Activated CD4-positive, alpha-beta T cell treated with anti-CD3 and anti-CD28 coated beads for 1 hour (primary cell): ENCODE data around the gene CTSD.

Experiments
- DNase-seq: peaks from one replicate; pipeline ENCODE4 v3.0.0-alpha.2; 2020

CTSD gene

DNA sequence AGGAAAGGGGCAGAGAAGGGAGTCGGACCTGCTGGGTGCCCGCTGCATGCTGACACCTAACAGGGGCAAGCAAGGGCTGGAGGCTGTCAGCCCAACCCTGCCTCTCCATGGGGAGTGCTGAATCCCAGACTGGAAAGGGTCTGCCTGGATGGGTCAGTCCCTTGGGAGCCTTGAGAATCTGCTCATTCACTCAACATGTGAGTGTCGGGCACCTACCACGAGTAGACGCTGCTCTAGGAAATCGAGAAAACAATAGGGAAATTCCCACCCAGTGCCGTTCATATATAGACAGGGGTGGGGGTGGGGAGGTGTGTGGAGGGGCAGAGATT lies 4.4 kb upstream of the CTSD start:
- DNase-seq: no peak

GRCh38 chr11:1767399-1768140 lies 3.8 kb upstream of the CTSD start:
- no peak for DNase-seq

DNA sequence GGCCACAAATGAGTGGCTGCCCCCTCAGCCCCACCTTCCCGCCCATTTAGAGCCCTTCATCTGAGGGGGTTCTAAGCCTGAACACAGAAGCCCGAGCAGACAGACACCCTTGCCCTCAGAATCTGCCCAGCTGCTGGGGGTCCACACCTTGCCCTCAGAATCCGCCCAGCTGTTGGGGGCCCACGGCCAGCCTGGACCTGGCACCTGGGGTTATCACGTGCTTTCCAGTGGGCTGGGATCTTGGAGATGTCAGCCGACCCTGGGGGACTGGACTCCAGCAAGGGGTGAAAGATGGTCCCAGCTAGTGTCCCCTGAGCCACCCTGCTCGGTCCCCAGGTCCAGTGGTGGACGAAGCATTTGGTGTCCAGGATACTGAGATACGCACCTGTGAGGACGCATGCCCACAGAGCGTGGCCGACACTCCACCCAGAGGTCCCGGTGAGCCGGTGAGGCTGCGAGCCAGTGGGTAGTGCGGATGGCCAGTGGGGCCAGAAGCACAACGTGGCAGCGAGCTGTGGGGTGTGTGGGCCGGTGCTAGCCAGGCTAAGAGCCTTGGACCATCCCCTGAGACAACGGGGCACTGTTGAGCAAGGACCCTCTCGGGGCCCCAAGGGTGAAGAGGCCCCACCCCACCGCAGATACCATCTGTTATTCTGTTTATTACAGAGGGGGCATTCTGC lies 3.1 kb upstream of the CTSD start:
- no peak for DNase-seq

DNA sequence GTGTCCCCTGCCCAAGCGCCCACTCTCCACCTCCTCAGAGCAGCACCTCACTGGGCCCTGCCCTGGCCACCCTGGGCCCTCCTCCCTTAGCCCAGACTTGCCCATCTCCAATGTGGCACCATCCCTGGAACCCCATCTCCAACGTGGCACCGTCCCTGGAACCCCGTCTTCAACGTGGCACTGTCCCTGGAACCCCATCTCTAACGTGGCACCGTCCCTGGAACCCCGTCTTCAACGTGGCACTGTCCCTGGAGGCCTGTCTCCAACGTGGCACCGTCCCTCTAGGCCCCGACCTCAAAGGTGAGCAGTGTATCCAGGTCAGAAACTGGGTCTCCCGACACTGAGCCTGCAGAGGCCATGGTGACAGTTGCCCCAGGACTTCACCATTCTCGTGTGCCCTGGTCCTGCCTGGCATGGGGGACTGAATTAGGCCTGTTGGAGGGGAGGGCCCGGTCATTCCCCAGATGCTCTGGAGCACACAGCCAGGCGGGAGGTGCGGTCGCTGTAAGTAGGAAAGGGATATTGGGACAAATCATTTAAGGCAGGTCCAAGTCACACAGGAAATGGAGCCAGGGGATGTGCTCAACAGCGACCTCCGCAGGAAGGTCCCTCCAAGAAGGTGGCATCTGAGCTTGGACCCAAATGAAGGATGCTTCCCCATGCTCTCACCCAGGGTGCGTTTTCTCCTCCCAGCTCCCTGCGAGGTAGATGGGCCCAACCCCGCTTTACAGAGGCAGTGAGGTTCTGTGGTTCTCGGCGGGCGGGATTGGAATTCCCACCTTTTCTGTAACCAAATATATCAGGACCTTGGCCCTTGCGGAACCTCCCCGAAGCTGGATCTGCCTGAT lies 2.4 kb upstream of the CTSD start:
- no peak for DNase-seq

- no peak for DNase-seq
These were observed 361 bp downstream of the CTSD start for GRCh38 chr11:1763336-1763795.

DNA sequence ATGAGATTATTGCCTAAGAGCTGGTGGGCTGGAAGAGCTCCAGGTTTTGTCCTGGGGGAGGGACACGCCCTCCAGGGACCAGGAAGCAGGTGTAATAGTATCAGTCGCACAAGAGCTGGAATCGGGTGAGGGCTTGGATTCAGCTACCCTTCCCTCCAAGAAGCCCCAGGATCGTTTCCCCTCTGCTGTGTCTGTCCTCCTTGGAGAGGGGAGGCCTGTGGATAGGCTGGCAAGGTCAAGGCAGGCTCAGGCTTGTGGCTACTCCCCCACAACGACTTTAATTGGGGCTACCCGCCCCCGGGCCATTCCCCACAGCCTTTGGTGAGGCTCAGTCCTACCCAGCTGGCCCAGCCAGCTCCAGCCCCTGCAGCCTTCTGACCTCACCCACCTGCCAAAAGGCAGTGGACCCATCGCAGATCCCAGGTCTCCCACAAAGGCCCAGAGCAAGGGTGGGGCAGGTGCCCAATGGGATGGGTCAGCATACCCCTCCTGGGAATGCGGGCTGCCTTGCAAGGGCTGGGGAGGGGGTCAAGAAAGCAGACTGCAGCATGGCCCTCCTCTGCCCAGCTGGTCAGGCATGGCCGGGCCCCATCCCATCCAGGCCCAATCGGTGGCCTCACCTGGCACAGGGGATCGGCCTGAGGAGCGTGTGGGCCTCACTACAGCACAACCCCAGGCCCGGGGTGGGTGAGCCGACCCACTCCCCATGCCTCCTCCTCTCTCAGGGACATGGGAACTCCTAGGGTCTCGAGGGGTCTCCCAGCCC lies 1.0 kb downstream of the CTSD start:
- no peak for DNase-seq

DNA sequence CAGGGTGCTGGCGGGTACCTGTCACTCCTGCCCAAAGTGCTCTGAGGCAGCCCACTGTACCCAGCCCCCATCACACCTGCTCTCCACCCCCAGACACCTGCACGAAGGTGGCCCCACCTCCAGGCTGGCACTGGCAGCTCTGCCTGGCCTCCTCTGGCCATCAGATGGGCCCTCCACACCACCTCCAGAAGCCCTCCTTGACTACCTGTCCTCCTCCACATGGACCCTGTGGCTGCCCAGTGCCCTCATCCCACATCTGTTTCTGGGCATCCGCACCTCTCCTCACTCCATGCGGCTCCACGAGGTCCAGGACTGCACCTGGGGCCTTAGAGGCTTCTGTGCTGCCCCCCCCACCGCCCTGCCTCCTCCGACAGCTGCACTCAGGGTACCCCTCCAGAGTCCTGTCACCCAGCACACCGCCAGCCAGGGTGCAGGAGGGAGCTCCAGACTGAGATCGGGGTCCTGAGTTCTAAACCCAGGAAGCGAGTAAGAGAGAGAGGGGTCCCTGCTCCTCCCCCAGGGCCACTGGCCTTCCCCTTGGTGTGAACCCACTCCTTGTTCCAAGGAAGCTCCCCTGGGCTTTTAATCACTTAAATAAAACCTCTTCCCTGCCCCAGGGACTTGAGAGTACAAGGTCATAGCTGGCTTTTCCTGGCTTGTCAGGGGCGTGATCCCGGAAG lies 1.7 kb downstream of the CTSD start:
- no peak for DNase-seq

DNA sequence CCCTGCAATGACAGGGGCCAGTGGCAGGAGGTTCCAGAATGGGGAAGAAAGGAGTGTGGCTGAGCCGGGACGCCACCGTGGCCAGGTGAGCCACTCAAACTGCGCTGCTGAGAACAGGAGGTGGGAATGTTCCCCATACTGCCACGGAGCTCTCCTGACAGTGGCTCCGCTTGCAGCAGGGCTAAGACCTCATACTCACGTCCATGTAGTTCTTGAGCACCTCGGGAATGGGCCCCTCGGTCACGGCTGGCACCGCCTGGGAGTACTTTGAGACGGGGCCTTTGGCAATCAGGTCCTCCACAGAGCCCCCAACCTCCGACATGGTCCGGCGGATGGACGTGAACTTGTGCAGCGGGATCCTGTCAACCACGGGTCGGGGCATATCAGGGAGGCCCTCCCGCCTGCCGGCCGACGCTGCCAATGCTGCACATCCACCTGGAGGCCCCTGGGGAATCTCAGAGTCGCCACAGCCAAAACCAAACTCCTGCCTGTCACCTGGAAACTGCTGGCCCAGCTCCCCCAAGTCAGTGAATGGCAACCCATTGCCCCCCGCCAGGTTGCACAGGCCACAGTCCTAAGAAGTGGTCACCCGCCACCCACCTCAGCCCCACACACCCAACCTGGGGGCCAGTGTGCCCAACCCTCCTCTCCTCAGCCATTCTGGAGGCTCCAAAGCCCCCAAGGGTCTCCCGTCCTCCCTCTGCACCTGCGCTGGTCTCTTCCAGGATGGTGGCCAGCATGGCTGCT lies 2.4 kb downstream of the CTSD start:
- DNase-seq: no peak

GRCh38 chr11:1760351-1761109 lies 3.2 kb downstream of the CTSD start:
- no peak for DNase-seq

GRCh38 chr11:1759851-1760220 lies 3.9 kb downstream of the CTSD start:
- no peak for DNase-seq

GRCh38 chr11:1759151-1759850 lies 4.4 kb downstream of the CTSD start:
- no peak for DNase-seq

- DNase-seq: no peak
These were observed 5.0 kb downstream of the CTSD start for GRCh38 chr11:1758611-1759150.

DNA sequence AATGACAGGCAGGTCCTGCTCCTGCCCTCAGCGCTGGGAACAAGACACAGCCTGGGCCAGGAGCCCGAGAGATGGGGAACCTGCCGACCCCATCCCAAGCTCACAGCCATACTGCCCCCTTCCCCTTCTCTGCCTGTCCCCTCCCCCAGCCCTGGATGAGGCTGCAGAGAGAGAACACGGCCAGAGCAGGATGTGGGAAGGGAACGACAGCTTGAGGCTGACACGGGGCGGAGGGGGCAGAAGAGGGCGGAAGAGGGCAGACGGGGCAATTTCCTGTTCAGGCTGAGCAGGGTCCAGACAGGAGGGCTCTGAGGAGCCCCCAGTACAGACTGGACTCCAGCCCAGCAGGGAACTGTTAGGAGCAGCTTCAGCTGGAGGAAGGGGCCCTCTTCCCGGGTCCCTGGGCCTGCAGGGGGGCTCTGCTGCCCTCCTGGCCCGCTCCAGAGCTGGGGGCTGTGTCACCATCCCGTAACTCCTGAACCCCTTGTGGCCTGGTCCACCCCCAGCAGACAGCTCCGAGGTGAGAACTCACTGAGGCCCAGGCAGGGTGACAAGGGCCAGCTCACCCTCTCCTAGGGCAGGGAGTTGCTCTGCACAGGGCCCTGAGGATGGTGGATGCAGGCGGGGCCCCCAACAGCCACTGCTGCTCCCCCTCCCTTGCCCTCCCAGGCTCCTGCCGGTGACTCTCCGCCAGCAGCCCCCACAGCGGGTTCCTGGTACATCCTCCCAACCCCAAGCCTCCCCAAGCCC lies 5.7 kb downstream of the CTSD start:
- DNase-seq: no peak

GRCh38 chr11:1756791-1757771 lies 6.6 kb downstream of the CTSD start:
- DNase-seq: no peak

DNA sequence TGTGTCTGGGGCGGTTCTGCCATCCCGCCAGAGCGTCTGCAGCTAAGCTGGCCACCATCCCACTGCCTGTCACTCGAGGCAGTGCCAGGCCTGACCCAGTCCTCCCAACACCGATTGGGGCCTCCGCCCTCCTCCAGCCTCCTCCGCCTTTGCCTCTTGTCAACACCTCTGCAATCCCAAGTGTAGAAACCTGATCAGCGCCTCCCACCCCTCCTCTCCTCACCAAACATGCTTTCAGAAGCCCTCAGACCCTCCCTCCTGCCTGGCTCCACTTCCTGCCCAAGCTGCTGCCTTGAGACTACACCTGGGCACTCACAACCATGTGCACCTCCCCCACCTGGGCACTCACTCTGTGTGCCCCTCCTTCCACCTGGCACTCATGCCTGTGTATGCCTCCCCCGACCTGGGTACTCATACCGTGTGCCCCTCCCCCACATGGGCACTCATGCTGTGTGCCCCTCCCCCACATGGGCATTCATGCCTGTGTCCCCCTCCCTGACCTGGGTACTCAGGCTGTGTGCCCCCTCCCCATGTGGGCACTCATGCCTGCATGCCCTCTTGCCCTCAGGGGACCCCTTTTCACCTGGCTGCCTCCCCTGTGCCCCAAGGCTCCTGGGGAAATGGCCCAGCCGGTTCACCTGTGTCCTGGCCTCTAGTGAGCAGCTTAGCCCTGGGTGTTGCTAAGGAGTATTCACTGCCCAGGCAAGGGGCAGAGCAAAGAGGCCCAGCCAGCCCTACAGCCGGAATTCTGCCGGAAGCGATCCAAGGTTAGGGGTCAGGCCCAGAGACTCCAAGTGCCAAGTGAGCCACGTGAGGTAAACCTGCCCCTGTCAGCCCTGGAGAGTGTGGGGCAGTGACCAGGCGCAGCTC lies 7.8 kb downstream of the CTSD start:
- no peak for DNase-seq

DNA sequence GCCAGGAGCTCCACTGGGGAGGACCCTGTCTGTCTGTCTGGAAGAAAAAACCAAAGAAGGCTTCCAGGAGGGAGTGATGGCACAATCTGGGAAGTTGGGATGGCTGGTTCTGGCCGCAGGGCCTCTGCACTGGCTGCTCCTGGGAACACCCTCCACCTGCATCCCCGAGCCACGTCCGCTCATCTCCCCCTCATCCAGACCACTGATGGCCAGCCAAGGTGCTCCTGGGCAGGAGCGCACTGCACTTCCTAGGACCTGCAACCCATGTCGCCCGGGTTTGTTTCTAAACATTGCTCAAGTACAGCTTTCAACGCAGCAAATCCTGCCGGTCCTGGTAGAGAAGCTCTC lies 8.4 kb downstream of the CTSD start:
- DNase-seq: no peak
